Activated CD4-positive, alpha-beta T cell treated with anti-CD3 and anti-CD28 coated beads, Interleukin-2, amount 50 U/mL, for 4 hours (primary cell): Measurements from ENCODE around the gene RPS6KC1.

Experiments used
- DNase-seq, 2 experiments: peaks; one replicate each; pipeline ENCODE4 v3.0.0-alpha.2; 2020

The RPS6KC1 gene

DNA sequence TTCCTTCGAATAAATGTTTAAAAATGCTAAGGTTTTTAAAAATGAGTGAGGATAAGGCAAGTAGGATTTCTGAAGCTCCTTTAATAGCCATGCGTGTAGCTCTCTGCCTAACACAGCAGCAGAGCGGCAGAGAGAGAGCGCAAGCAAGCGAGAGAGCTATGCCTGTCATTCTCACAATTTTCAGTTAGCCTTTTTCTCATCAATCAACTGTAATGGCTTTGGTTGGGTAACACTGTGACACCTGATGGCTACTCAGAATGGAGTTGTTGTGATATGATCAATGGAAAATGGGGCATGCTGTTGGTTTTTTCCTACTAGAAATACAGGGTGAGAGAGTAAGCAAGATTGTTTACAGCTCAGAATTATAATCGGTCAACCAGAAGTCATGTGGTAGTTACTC, 198.4 kb downstream of the RPS6KC1 start:
- no peak for DNase-seq

DNA sequence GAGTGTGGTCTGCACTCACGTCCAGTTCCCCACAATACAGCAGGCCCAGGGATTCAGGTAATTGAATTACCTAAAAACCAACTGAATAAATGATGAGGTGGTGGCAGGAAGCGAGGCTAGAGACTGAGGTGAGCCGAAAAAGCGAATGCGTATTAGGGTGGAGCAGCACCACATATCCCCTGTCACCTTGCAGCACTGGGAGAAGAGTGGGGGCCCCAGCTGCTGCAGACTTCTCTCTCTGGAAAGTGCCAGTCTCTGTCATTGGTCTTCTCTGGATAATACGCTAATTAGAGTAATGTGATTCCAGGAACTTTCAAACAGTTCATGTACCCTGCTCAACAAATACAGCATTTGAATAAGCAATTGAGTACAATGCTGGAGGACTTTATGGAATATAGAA, 199.0 kb downstream of the RPS6KC1 start:
- no peak for DNase-seq

GRCh38 chr1:213250446-213250845, 199.4 kb downstream of the RPS6KC1 start:
- DNase-seq, result no peak

DNA sequence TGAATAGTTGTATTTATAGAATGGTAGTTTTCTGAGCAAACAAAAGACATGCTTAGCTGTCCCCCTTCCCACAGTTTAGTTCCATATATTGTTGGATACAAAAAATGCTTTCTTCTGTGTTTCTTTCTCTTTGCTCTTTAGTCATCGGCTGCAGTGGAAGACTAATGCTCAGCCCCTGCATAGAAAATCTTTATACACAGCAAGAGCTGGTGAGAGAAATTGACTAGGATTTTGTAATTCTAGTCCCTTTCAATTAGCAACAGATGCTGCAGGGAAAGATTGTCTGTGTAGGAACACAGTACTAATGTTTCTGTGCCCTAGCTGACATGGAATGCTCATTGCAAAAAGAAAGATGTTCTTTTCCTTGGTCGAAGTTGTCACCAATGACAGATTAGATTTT, 200.9 kb downstream of the RPS6KC1 start:
- DNase-seq, result no peak

GRCh38 chr1:213256438-213257087, 205.5 kb downstream of the RPS6KC1 start:
- DNase-seq, result no peak

DNA sequence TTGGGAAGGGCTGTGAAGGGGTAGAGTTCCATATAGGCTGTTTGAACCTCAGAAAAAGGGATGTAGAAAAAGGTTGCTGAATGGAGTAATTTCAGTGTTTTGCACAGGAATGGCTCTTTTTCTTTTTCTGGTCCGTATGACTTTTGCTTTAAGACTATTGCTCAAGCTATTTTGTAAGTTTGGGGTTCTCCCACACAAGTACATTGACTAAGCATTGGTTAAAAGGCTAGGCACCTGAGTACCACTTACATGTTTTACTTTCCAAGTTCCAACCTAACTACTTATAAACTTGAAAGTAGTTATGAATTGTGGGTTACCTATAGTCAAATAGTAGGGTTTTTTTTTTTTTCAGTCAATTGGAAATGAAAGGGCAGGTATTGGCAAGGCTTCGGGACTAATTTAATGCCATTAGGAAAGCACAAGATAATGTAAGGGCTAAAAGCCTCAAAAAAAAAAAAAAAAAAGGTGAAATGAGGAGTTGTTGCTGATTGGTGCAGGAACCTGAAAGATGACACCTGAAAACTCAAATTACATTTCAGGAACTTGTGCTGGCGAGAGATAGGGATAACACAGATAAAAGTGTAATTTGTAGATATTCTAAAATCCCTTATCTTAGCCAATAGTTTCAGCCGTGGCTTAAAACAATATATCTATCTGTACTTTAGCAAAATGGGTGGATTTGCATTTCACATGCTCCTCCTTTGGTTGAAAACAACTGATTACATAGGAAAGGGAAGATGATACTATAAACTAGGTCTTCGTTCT, 209.5 kb downstream of the RPS6KC1 start:
- no peak for DNase-seq

DNA sequence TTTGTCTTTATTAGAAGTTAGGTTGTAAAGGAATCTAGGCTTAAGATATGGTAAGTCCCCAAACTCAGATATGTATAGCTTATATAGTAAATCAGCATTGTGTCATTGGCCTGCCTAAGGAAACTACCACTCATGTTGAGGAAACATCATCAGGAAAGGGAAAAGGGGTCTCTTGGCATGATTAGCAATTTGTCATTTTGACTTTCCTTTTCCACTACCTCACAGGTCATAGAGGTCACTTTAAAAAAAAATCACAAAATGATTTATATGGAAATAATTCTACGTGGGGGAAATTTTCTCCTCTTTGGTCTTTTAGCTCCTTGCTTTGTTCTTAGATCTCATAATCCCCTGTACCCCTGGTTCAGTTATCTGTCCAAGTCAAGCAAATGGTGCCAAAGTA, 213.5 kb downstream of the RPS6KC1 start:
- no peak for DNase-seq

- DNase-seq, result no peak
Observed at GRCh38 chr1:213266983-213267772, 216.1 kb downstream of the RPS6KC1 start.

DNA sequence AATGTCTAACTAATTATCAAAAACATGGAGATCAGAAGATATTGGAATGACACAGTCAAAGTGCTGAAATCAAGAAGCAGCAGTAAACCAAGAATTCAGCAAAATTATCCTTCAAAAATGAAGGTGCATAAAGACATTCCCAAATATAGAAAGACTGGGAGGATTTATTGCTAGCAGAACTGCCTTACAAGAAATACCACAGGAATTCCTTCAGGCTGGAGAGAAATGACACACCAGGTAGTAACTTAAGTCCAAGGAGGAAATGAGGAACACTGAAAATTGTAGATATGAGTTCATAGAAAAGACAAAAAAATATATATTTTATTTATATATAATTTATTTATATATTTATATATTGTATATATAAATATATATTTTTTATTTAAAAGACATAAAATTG, 217.2 kb downstream of the RPS6KC1 start:
- DNase-seq, result no peak

GRCh38 chr1:213269829-213270228, 218.8 kb downstream of the RPS6KC1 start:
- no peak for DNase-seq

GRCh38 chr1:213273546-213273945, 222.5 kb downstream of the RPS6KC1 start:
- no peak for DNase-seq

DNA sequence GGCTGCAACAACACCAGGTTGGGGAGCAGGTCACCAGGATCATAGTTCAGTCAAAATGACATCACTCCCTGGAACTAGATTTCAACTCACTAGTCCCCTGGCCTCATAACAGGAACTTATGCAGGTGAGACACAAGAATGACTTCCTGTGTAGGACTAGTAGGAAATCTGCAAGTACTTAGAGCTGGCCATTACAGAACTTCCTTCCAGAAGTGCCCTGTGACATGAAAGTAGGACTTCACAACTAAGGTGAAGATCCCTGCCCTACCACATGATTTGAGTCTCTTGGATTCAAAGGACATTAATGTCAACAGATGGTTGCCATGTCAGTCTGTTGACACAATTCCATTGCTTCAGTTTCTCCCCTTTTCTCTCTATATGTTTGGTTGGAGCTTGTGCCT, 223.1 kb downstream of the RPS6KC1 start:
- no peak for DNase-seq

DNA sequence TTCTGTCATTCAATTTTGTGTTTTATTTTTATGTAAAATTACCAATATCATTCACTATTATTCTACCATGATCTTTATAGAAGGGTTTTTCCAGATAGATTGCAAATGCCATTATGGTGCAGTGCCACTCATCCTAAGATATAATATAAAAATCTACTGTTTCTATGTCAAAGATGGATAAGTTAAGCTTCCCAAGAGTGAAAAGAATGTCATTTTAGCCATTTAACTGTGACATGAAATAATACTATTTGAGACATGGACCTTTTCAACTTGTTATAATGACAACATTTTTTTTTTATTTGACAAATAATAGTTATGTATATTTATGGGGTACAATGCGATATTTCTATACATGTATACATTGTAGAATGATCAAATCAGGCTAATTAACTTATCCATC, 224.3 kb downstream of the RPS6KC1 start:
- no peak for DNase-seq

DNA sequence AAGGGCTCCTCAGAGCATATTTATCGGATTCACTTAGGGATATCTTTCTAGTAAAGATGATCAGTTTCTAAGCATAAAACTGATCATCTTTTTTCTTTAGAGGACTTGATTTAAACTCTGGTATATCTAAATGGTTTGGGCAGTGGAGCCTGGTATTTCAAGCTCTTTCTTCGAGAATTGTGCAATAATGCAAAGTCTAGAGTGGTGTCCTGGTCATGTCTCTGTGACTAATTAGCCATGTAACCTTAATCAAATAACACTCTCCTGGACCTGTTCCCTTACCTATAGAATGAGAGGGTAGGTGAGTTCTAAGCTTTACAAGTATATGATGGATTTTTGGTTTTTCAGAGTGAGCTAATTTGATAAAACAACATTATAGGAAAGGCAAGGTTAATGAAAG, 225.2 kb downstream of the RPS6KC1 start:
- no peak for DNase-seq

GRCh38 chr1:213277036-213277435, 226.0 kb downstream of the RPS6KC1 start:
- DNase-seq, result no peak

DNA sequence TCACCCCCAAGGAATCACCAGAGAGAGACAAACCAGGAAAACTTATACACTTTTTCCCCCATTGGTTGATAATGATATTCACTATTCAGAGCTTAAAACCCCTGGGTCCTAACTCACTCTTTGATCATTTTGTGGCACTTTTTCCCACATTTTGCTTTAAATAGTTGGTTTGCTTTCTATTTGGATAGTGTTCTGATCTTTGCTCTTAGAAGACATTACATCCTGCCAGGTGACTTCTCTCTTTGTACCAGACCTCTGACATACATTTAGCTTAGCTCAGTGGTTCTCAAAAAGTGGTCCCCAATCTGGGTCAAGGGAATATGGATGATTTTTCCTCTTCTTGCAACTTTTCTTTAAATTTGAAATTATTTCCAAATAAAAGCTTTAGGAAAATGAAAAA, 228.4 kb downstream of the RPS6KC1 start:
- no peak for DNase-seq

DNA sequence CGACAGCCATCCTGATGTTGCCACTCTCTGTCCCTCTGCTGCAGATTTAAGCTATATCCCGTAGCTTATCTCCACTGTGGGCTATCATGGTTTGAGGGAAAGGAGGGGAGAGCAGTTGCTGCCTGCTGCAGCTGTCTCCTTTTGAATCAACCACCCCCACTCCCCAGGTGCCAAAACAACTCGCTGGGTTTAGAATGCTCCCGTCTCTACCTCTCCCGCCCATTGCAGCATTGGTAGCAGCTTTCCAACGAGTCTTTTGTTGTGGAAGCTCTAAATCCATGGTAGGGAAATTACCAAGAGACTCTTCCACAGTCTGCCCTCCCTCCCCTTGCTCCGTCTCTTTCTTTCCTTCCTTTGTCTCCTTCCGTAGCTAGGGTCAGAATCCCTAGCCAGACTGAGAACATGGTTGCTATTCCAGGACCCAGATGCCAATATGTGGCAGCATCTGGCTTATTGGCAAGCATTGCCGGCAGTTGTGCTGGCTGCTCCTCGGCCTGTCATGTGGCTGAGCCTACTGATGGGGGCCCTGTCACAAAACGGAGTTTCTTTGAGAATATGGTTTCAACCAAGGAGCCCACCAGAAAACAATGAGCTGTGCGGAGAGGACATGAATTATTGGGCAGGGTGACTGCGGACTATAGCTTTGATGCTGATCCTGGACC, 230.7 kb downstream of the RPS6KC1 start:
- DNase-seq, result no peak

GRCh38 chr1:213284626-213285025, 233.6 kb downstream of the RPS6KC1 start:
- no peak for DNase-seq

- DNase-seq, result no peak
Observed at GRCh38 chr1:213286235-213286634, 235.2 kb downstream of the RPS6KC1 start.

- no peak for DNase-seq
Observed at GRCh38 chr1:213287987-213288386, 236.9 kb downstream of the RPS6KC1 start.

- DNase-seq, result no peak
Observed at GRCh38 chr1:213291526-213291925, 240.5 kb downstream of the RPS6KC1 start.

DNA sequence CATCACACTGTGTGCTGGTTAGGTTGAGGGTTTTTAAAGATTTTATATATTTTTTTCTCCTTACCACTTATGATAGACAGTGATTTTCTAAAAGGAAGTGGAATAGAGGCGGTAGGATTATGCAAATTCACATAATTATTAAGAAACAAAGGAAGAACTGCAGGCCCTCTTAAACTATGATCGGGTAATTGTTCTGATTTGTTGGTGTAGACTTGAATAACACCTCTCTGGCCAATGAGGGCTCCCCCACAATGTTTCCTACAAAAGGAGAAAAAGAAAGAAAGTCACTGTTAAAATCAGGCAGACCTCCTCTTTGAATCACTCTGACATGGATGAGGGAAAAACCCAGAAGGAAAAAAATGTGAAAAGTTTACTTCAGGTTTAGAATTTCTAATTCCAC, 241.6 kb downstream of the RPS6KC1 start:
- no peak for DNase-seq

- DNase-seq, result no peak
Observed at GRCh38 chr1:213295860-213296259, 244.8 kb downstream of the RPS6KC1 start.
